GM18502 (cell line): ENCODE results near the gene ETV4.

Experiments
- ATAC-seq: cut with Tn5 transposase; IDR thresholded peaks from one replicate; pipeline ENCODE4 v1.9.1; 2021; ENCODE audit warnings: mild to moderate bottlenecking; ENCODE audit not compliant: unreplicated experiment, poor library complexity

ETV4 gene

DNA sequence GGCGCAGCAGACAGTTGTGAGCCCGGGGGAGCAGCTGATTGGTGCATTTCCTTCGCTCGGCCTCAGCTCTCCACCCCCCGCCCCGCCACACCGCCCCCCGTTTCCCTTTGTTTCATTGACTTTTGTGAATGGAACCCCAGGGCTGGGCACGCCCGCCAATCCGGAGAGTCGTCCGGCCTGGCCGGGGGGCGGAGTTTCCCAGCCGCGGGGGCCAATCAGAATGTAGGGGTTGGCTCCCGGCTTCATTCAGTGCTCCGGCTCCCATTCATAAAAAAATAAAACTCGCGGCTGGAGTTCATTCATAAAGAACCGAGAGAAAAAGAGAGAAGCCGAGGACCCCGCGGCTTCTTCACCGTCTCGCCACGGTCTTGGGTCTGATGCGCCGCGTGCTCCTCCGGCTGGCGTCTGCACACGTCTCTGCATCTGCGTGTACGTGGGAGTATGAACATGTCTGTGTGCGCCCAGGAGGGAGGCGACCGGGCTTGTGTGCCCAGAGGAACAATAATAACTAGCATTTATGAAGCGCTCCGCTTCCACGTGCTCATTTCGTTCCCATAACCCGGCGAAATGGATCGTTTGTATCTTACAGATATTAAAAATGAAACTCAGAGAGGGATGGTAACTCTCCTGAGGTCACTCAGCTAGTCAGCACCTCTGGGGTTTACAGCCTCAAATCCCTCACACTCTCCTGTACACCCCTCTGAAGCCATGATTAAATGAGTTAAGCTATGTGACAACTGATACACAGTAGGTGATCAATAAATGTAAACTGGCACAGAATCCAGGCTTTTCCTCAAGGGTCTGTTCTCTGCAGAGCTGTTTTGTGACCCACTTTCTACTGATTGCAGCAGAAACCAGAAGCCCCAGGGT, at the start of gene ETV4:
Gene ETV4, minus strand, starts transcription at position 22 of the 870 bp plus-strand sequence. CDS start 723 bp downstream, outside the sequence.
- ATAC-seq = peak; percentile 80

DNA sequence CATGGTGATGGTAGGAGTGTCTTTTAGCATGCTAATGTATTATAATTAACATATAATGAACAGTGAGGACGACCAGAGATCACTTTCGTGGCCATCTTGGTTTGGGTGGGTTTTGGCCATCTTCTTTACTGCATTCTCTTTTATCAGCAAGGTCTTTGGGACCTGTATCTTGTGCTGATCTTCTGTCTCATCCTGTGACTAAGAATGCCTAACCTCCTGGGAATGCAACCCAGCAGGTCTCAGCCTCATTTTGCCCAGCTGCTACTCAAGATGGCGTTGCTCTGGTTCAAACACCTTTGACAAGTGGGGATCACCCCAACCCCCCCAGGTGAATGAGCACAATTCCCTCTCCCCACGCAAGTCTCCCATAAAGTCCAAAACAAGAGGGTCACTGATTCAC, 49.3 kb upstream of the ETV4 start:
- no peak for ATAC-seq

DNA sequence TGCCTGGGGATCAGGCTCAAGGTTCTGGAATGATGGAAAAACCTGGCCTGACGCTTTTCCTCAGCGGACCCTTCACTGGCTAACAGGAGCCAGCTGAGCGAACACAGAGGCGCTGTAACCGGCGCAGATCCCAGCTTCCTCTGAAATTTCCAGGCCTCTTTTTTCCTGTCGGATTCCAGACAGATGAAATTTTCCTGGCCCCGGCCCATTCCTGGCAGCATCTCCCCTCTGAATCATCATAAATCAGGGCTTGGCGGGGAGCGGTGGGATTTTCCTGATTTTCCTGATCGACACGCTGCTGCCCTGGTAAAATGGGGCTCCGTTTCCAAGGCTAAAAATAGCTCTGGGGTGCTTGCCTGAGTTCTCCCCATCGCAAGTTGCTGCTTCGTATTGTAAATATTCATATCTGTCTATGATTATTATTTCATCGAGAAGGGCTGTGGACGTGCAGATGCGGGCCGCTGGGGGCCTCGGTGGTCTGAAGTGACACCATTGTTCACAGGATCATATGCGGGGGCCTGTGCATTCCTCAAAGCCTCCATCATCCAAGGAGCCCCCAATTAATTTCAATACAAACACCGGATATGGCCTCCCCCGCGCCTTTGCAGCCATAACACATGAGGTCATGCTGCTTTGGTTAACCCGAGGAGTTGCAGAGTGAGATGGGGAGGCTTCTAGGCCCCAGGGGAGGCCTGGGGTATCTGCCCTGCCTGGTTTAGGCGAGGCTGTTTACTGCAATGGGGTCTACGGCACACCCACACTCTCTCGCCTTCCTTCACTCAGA, 45.8 kb upstream of the ETV4 start:
- no peak for ATAC-seq

DNA sequence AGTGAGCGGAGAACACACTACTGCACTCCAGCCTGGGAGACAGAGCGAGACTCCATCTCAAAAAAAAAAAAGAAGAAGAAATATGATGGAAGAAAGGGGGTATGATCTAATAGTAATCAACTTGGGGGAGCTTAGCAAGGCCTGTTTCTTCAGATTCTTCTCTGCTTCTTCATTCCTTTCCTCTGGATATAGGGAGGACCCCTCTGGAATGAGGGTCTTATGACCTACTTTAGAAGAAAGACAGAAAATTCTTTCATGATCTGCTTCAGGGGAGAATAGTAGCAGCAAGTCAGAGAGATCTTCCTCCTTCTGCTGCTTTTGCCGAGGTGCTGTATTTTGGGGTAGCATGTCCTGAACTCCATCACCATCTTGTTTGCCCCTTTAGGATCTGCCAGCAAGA, 44.9 kb upstream of the ETV4 start:
- ATAC-seq = no peak

DNA sequence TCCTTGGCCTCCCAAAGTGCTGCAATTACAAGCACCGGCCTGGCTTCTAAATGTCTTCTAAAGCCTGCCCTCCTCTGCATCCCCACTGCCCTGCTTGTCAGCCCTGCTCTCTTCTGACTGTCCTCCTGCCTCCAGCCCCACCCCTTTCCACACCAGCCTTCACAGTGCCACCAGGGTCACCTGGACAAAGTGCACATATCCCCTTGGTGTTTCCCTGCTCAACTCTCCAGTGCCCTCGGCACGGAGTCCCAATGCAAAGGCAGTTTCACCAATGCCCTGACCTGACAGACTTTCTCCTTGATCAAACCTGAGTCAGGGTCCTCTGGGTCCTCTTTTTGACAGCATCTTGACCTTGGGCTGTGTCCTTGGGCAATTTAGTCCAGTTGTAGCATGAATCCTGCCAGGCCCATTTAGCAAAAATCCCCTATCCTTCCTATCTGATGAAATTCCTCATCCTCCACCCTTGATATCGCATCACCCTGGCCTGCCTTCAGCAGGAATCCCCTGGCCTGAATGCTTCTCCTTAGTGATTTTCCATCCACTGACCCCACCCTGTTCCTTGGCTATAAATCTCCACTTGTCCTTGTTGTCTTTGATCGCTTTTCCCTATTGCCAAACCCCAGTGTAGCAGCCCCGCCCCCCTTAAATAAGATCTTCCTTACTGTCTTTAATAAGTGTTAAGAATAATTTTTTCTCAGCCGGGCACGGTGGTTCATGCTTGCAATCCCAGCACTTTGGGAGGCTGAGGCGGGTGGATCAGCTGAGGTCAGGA, 42.7 kb upstream of the ETV4 start:
- ATAC-seq = no peak

DNA sequence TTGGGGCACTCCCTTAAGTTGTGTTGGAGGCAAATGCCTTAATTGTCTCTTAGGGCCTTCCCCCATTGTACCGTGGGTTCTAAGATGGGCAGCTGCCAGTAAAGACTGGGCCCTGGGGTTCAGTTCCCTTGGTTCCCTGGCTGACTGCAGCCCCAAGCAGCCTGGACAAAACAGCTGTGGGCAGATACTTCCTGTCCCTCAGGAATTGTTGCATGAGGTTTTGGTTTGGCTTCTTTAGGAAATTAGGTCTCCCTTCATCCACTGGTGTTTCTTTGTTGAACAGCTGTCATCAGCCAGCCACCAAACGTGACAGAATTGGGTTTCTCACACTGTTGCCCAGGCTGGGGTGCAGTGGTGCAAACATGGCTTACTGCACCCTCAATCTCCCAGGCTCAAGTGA, 42.0 kb upstream of the ETV4 start:
- no peak for ATAC-seq

DNA sequence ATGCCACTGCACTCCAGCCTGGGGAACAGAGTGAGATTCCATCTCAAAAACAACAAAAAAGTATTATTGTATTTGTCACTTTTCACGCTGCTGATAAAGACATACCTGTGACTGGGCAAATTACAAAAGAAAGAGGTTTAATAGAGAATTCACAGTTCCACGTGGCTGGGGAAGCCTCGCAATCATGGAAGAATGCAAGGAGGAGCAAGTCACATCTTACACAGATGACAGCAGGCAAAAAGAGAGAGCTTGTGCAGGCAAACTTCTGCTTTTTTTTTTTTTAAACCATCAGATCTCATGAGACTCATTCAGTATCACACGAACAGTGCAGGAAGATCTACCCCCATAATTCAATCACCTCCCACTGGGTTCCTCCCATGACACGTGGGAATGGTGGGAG, 41.5 kb upstream of the ETV4 start:
- ATAC-seq = no peak

DNA sequence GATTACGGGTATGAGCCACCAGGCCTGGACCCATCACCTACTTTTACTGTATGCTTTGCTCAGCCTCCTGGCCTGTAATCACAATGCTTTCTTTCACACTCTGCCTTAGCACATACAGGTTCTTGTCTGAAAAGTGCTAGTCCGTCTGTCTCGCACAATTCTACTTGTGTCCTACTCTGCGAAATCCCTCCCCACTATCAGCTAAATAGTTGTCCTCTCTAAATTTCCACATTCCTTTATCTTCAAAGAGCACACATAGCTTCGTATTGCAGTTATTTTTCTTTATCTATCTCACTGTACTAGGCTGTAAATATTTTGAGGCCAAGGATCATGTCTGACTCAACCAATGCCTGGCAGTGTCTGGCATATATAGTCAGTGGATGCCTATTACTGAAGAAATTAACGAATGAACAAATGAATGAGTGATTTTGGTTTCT, 38.5 kb upstream of the ETV4 start:
- no peak for ATAC-seq

DNA sequence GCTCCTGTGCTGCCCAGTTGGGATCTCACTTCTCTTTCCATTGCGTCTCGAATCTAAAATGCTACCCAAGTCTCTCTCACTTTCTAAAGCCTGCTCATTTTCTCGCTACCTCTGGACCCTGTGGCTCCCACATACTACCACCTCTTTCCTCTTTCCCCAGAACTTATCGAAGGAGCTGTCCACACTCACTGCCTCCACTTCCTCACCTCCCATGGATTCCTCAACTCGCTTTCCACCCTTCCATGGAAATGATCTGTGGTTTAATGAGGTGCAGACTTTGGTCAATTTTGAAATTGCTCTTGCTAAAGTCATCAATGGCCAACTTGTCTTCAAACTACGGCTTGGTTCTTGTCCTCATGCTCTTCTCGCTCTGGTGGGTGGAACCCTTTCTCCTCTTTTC, 37.2 kb upstream of the ETV4 start:
- ATAC-seq = no peak

DNA sequence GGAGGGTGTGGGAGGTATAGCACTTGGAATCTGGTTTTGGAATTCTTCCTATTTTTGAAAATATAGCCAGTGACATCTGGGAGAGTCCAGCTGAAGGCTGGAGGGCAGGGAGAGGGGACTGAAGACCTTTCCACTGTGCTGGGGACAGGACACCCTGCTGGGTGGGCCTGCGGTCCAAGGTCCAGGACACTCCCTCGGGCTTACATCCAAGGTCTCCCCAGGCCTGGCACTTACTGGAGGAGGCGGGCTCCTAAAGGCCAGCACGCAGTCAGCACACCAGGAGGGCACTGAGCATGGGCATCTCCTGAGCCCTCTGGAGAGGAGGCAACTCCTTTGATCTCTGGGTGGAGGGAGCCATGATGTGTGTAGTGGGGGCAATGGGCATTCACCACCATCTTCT, 35.5 kb upstream of the ETV4 start:
- no peak for ATAC-seq

DNA sequence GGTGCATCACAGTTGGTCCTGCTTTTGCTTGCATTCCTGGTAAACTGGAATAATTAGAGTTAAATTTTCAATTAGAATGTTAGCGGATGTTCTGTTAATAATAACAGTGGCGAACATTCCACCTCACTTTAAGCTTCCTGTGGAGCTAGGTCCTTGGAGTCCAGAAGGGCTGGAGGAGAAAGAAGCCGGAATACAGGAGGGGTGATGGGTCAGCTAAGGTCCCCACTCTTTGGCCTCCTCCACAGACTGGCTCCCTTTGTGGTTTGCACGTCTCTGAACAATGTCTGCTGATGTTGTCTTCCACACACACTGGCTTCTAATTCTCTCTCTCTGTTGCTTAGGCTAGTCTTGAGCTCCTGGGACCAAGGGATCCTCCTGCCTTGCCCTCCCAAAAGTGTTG, 35.0 kb upstream of the ETV4 start:
- no peak for ATAC-seq

DNA sequence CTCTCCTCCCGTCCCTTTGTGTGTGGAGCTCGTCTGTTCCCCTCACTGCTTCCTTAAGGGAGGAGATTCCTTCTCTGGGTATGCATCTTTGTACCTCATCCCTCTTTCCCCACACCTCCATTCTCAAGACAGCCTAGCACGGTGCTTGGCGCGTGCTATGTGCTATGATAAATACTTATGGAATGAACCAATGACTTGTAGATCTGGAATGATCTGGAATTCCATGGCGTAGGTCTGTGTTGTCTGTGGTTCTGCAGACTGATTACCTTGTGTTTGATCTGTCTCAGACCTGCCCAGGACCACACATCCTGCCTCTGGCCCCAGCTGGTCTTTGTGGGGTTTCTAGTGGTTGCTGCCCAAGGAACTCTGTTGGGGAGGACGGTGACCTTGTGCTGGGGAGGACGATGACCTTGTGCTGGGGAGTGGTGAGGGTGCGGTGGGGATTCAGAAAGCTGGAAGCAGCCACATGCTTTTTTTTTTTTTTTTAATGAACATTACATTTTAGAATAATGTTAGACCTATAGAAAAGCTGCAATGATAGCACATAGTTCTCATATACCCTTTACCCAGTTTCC, 33.5 kb upstream of the ETV4 start:
- no peak for ATAC-seq

DNA sequence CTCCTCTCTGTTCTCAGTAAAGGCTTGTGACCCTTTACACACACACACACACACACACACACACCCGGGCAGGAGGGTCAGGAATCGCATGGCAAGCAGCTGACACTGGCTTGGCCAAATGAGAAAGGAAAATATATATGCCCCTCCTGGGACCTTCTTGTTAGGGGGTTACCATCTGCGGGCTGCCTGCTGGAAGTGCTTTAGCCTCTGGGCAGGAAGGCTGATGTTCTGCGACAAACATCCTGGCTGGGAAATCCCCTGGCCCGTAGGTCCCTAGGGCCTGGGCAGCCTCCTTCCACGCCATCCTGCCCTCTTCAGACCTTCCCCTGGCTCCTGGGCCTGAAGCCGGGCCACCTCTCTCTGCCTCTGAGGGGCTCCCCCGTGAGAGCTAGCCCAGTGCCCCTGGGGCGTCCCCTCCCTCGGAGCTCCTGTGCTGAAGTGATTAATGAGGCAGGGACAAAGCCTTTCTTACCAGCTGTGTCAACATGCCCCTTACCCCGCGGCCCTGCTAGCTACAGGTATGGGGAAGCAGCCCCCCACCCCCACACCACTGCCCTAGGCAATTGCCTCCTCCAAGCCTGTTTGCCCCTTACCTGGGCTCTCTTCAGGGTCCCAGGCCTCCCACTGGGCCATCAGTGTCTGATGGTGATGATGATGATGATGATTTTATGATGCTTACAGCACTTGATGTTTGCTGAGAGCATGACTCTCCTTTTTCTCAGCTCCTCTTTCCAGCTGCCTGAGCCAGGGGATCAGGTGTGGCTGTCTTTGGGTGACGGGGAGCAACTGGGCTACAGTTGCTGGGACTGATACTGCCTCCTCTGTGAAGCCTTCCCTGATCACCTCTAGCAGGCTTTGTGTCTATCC, 32.8 kb upstream of the ETV4 start:
- ATAC-seq = no peak

DNA sequence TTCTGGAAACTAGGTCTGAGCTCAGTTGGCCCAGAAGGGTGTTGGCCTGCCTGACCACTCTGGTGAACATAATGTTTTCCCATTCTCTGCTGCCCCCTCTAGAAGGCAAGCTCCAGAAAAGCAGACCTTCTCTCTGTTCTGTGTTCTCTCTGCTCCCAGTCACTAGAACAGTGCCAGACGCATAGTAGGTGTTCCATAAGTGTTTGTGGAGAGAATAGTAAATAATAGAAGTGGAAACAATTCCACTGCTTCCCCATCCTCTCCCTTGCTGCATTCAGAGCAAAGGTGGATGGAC, 32.2 kb upstream of the ETV4 start:
- ATAC-seq = no peak

DNA sequence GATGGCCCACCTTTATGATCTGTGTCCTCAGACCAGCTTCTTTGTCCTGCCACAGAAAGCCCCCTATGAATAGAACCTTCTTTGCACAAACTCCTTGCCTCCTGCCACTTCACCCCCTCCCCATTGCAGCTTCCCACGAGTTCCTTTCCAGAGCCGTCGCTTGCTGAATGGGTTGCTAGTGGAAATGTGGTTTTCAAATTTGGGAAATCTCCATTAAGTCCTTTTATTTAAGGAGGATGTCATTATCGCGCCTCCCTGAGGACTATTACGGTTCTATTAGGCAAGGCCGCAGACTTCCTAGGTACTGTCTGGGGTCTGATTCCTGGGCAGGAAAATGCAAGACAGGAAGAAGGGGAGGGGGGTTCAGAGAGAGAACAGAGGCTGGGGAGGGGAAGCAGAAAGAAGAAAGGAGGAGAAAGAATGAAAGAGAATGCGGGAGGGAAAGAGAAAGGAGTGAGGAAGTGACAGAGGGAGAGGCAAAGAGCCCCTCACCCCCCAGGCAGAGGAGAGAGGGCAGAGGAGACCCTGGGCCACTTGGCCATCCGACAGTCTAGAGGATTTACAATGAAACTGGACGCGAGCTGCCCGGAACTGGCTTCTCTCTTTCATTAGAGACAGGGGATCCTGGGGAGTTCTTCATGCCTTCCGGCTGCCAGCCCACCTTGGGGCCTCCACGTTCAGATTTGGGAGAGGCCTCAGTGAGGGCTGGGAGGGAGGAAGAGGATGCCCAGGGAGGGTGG, 31.7 kb upstream of the ETV4 start:
- ATAC-seq = no peak

DNA sequence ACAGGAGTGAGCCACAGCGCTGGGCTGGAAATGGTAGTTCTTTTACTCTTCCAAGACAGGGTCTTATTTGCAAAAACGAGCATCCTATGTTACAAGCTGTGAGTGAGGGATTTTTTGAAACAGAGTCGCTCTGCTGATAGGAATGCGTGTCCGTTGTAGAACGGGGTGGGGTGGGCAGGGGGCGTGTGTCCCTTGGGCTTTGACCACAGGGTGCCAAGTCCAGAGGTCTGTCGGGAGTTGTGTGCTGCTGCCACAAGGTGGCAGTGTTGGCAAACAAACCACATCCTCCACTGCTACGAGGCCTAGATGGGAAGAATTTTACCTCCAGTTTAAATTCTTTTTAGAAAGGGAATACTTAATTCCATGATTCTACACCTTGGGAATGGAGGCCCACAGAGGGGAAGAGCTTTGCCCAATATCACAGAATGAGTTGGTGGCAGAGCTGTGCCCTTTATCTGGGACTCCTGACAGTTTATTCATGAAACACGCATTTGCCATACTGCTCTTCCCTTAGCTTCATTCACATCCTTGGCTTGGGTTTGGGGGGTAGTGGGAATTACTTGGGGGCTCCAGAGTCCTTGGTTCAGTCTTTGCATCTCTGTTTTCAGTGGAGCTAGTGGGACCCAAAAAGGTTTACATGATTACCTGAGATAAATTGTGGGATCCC, 30.6 kb upstream of the ETV4 start:
- no peak for ATAC-seq

DNA sequence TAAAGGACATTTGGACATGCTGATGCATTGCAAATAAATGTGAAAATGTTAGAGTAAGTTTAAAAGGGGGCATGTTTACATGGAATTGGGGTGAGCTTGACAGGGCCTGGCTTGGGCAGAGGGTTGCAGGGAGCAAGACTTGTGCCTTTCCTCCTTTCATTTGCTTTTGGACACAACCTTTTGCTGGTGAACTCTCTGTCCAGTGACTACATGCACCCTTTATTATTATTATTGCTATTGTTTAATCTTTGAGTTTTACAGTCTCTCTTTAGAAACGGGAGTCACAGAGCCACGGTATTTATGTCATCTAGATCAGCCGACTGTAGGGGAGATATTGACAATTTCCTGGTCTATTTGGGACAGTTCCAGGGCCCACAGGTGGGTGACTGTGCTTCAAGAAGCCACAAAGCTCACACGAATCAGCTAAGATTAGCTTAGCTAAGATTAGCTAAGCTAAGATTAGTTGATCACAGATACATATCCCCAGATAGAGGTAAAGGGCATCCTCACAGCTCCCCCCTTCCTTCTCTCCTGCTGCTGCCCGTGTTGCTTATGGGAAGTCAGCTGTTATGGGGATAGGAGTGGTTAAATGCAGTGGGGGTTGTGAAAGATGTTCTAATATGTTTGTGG, 28.9 kb upstream of the ETV4 start:
- no peak for ATAC-seq

DNA sequence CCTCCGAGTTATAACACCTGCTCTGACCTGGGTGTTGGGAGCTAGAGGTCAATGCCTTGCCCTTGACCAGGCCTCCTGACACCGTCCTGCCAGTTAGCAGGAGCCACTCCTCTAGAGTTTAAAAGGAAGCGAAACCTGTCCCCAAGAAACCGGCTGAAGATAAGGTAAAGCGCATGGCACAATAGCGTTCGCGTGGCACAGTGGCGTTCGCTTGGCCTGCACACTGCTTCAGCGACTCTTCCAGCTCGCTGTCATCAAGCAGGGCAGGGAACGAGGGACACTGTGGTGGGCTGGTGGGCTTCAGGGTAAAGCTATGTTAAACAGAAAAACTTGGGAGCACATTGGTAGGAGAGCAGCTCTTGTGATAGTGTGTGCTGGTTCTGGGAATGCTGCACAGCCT, 28.2 kb upstream of the ETV4 start:
- ATAC-seq = no peak
